ENCODE results near the gene EPDR1.

- TF ChIP-seq CTCF (IDR thresholded peaks at IDR 0.05) (peak in 2 of 4 experiments; percentile 29 to 41), POLR2AphosphoS5 (IDR thresholded peaks at IDR 0.05) (peak; percentile 55), POLR2A (IDR thresholded peaks at IDR 0.05) (no peak)
These were observed at the start of gene EPDR1 for GRCh38 chr7:37920305-37920848.
